IPS DF 4.7 (cell line): ENCODE data around the gene GDPGP1.

ENCODE experiments used
- DNase-seq: peaks from one replicate; pipeline ENCODE4 v3.0.0-alpha.2; 2013; ENCODE audit warnings: low spot score; ENCODE audit errors: extremely low read depth

Gene GDPGP1

GRCh38 chr15:90205050-90205848 is 28.8 kb upstream of the GDPGP1 start:
- no peak for DNase-seq

- no peak for DNase-seq
These were observed 28.1 kb upstream of the GDPGP1 start for GRCh38 chr15:90205886-90206285.

- no peak for DNase-seq
These were observed 26.8 kb upstream of the GDPGP1 start for GRCh38 chr15:90207252-90207651.

- no peak for DNase-seq
These were observed 25.7 kb upstream of the GDPGP1 start for GRCh38 chr15:90208356-90208755.

GRCh38 chr15:90209591-90209990 is 24.4 kb upstream of the GDPGP1 start:
- no peak for DNase-seq

- DNase-seq: no peak
These were observed 23.4 kb upstream of the GDPGP1 start for GRCh38 chr15:90210593-90210992.

- no peak for DNase-seq
These were observed 23.0 kb upstream of the GDPGP1 start for GRCh38 chr15:90211009-90211408.

GRCh38 chr15:90211440-90212143 is 22.4 kb upstream of the GDPGP1 start:
- DNase-seq: no peak

- no peak for DNase-seq
These were observed 21.5 kb upstream of the GDPGP1 start for GRCh38 chr15:90212221-90213098.

GRCh38 chr15:90213122-90213817 is 20.7 kb upstream of the GDPGP1 start:
- DNase-seq: no peak

- no peak for DNase-seq
These were observed 20.2 kb upstream of the GDPGP1 start for GRCh38 chr15:90213818-90214204.

GRCh38 chr15:90214553-90215196 is 19.3 kb upstream of the GDPGP1 start:
- DNase-seq: no peak

- no peak for DNase-seq
These were observed 16.2 kb upstream of the GDPGP1 start for GRCh38 chr15:90217671-90218394.

GRCh38 chr15:90219421-90220141 is 14.4 kb upstream of the GDPGP1 start:
- no peak for DNase-seq

- DNase-seq: no peak
These were observed 12.6 kb upstream of the GDPGP1 start for GRCh38 chr15:90221246-90221900.

- DNase-seq: no peak
These were observed 11.5 kb upstream of the GDPGP1 start for GRCh38 chr15:90222547-90222946.

GRCh38 chr15:90223441-90224165 is 10.4 kb upstream of the GDPGP1 start:
- DNase-seq: no peak

GRCh38 chr15:90225047-90225446 is 9.0 kb upstream of the GDPGP1 start:
- no peak for DNase-seq
